ENCODE data around the gene JAK1.

- TF ChIP-seq CTCF (IDR thresholded peaks at IDR 0.05 in 4 of 5, conservative IDR thresholded peaks at IDR 0.05 in 1 of 5) (no peak), POLR2A (IDR thresholded peaks at IDR 0.05) (no peak)
Observed at GRCh38 chr1:64814427-64814826, 151.9 kb downstream of the JAK1 start.

All from gastrocnemius medialis (tissue), 4 donors.